Progenitor cell of endocrine pancreas (in vitro differentiated cells): ENCODE measurements around the gene RASAL1. TPM values are rescaled to one million over a fixed set of nuclear protein-coding genes. Genes with fewer than 3 reads are reported as not detected.
A peak's percentile ranks its signal among the peaks of the same experiment; 100 is the strongest.

ENCODE experiments used
- DNase-seq: peaks from one replicate; pipeline ENCODE4 v3.0.0; 2021; ENCODE audit warnings: low spot score; ENCODE audit not compliant: unreplicated experiment
- H3K27ac Mint-ChIP-seq: 2 replicates; pipeline ENCODE4 v1.8.0; 2021; ENCODE audit warnings: mild to moderate bottlenecking, moderate library complexity, mixed read lengths
- H3K27me3 Mint-ChIP-seq: 2 replicates; pipeline ENCODE4 v1.8.0; 2021; ENCODE audit warnings: mixed read lengths
- H3K36me3 Mint-ChIP-seq: 2 replicates; pipeline ENCODE4 v1.8.0; 2022; ENCODE audit warnings: mixed read lengths; ENCODE audit not compliant: insufficient read depth
- H3K4me1 Mint-ChIP-seq: 2 replicates; pipeline ENCODE4 v1.8.0; 2021; ENCODE audit warnings: low read depth, mixed read lengths
- H3K4me3 Mint-ChIP-seq: 2 replicates; pipeline ENCODE4 v1.8.0; 2021; ENCODE audit warnings: low read depth, mild to moderate bottlenecking, moderate library complexity, mixed read lengths
- H3K9me3 Mint-ChIP-seq: 2 replicates; pipeline ENCODE4 v1.8.0; 2021; ENCODE audit warnings: low read depth, mixed read lengths
- CTCF ChIP-seq: fragments of 200-600 bp; sonication (generic); IDR thresholded peaks from one replicate; pipeline ENCODE4 v1.5.0; 2021; ENCODE audit warnings: antibody characterized with exemption, mild to moderate bottlenecking; ENCODE audit not compliant: unreplicated experiment
- total RNA-seq: library from RNA; stranded (reverse); gene quantifications from 2 replicates; pipeline ENCODE4 v1.2.1, GENCODE V29; 2021

RASAL1 gene
- total RNA-seq, 1 donor from 2014 or later: 0.46 TPM

GRCh38 chr12:113057565-113058485 is 77.7 kb downstream of the RASAL1 start:
- no peak for TF ChIP-seq CTCF
- Mint-ChIP-seq H3K27me3 (peaks cover 47% of the 10 kb centered on the region), H3K36me3 (no peaks in the 10 kb centered on the region), H3K9me3 (no peaks in the 10 kb centered on the region), H3K27ac (no peak overlapping the region), H3K4me3 (peak overlapping the region; percentile 29), H3K4me1 (no peaks in the 10 kb centered on the region)
- no peak for DNase-seq

GRCh38 chr12:113056631-113057488 is 78.7 kb downstream of the RASAL1 start, which contains the start of gene DTX1:
TSS of gene DTX1 (plus strand) at chr12:113056730. CDS start at chr12:113058193, 1,463 bp downstream.
- no peak within 1 kb of the TSS for H3K27ac Mint-ChIP-seq
- H3K4me3 Mint-ChIP-seq: peak within 1 kb of the TSS; percentile 55
- no peaks in the 10 kb centered on the region for H3K9me3 Mint-ChIP-seq
- TF ChIP-seq CTCF: no peak
- H3K27me3 Mint-ChIP-seq: peaks cover 50% of the 10 kb centered on the region
- no peaks in the 10 kb centered on the region for H3K36me3 Mint-ChIP-seq
- H3K4me1 Mint-ChIP-seq: no peaks in the 10 kb centered on the region
- no peak for DNase-seq

- no peak for TF ChIP-seq CTCF
- Mint-ChIP-seq H3K4me3 (peak overlapping the region; percentile 55), H3K9me3 (no peaks in the 10 kb centered on the region), H3K27me3 (peaks cover 56% of the 10 kb centered on the region), H3K4me1 (no peaks in the 10 kb centered on the region), H3K27ac (no peak overlapping the region), H3K36me3 (no peaks in the 10 kb centered on the region)
- no peak for DNase-seq
Observed at GRCh38 chr12:113056381-113056630, 79.3 kb downstream of the RASAL1 start.

- DNase-seq: no peak
- no peak for TF ChIP-seq CTCF
- H3K27ac Mint-ChIP-seq: no peak overlapping the region
- no peaks in the 10 kb centered on the region for H3K36me3 Mint-ChIP-seq
- H3K27me3 Mint-ChIP-seq: peaks cover 61% of the 10 kb centered on the region
- H3K4me1 Mint-ChIP-seq: no peaks in the 10 kb centered on the region
- H3K4me3 Mint-ChIP-seq: peak overlapping the region; percentile 55
- H3K9me3 Mint-ChIP-seq: no peaks in the 10 kb centered on the region
Observed at GRCh38 chr12:113055594-113056380, 79.8 kb downstream of the RASAL1 start.
